ENCODE measurements around the gene KLK12.

Gene KLK12

DNA sequence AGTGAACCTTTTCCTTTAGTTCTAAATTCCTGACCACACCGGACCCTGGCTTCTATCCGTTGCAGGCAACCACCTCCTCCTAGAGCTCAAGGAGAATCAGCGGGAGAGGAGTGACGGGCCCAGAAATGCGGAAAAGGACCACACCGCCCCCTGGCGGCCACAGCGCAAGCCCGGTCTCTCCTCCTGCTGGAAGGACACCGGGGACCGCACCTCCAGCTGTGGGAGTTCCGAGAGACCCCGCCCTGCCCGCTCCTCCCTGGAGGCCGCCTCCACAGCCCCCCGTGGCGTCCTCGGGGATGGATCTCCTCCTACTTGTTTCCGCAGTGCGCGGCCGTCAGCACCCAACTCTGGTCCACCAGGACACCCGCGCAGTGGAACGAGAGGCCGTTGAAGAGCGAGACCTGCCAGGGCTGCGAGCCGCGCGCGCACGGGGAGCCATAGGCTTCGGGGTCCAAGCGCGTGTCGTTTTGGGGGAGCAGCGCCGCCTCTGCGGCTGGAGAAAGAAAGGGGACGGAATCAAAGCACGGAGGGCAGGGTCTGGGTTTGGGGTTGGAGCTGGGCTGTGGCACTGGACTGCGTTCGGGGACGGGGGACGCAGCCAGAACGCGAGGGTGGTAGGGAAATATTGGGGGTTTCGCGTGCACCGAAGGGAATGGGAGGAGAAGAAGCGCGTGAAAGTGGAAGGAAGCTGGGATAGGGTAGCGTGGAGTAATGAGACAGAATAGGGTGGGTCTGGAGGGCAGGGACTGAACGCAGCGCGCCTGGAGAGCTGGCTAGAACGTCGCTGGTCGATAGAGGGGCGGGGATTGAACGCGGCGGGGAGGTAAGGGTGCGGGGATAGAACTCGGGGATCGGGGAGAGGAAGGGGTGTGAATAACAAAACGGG lies 17.8 kb downstream of the KLK12 start (continued):
- no peak for TF ChIP-seq TCF7L2 (IDR thresholded peaks at IDR 0.05; ENCODE audit: borderline replicate concordance, low read depth, low read length)
- TF ChIP-seq, protein P1, sequence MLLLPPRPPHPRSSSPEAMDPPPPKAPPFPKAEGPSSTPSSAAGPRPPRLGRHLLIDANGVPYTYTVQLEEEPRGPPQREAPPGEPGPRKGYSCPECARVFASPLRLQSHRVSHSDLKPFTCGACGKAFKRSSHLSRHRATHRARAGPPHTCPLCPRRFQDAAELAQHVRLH (tag by site-specific recombination; IDR thresholded peaks at IDR 0.05), result peak; percentile 30; the same call in 1 of the 2 replicates
- TF ChIP-seq BCL11B (tag by site-specific recombination; IDR thresholded peaks at IDR 0.05; ENCODE audit: low read depth), result no peak
- no peak for TF ChIP-seq ZNF184 (tag by site-specific recombination; IDR thresholded peaks at IDR 0.05)
- TF ChIP-seq, protein P2, sequence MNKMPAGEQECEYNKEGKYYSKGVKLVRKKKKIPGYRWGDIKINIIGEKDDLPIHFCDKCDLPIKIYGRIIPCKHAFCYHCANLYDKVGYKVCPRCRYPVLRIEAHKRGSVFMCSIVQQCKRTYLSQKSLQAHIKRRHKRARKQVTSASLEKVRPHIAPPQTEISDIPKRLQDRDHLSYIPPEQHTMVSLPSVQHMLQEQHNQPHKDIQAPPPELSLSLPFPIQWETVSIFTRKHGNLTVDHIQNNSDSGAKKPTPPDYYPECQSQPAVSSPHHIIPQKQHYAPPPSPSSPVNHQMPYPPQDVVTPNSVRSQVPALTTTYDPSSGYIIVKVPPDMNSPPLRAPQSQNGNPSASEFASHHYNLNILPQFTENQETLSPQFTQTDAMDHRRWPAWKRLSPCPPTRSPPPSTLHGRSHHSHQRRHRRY (tag by site-specific recombination; IDR thresholded peaks at IDR 0.05), result no peak
- 0 out of 2 replicates have a peak, but pooled peaks have one; percentile 26 for TF ChIP-seq ZNF2 (tag by site-specific recombination; IDR thresholded peaks at IDR 0.05)
- TF ChIP-seq, protein P3, sequence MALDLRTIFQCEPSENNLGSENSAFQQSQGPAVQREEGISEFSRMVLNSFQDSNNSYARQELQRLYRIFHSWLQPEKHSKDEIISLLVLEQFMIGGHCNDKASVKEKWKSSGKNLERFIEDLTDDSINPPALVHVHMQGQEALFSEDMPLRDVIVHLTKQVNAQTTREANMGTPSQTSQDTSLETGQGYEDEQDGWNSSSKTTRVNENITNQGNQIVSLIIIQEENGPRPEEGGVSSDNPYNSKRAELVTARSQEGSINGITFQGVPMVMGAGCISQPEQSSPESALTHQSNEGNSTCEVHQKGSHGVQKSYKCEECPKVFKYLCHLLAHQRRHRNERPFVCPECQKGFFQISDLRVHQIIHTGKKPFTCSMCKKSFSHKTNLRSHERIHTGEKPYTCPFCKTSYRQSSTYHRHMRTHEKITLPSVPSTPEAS (tag by site-specific recombination; IDR thresholded peaks at IDR 0.05), result no peak
- TF ChIP-seq ZNF585B (tag by site-specific recombination; IDR thresholded peaks at IDR 0.05), result no peak
- no peak for TF ChIP-seq ZNF239 (tag by site-specific recombination; IDR thresholded peaks at IDR 0.05)
- peak; percentile 10; the same call in 1 of the 2 replicates for TF ChIP-seq YY2 (tag by site-specific recombination; IDR thresholded peaks at IDR 0.05)
- no peak for TF ChIP-seq SETDB1 (IDR thresholded peaks at IDR 0.05; ENCODE audit: insufficient read length, low read length)
- no peak for TF ChIP-seq ZNF837 (tag by site-specific recombination; IDR thresholded peaks at IDR 0.05)
- TF ChIP-seq, protein P4, sequence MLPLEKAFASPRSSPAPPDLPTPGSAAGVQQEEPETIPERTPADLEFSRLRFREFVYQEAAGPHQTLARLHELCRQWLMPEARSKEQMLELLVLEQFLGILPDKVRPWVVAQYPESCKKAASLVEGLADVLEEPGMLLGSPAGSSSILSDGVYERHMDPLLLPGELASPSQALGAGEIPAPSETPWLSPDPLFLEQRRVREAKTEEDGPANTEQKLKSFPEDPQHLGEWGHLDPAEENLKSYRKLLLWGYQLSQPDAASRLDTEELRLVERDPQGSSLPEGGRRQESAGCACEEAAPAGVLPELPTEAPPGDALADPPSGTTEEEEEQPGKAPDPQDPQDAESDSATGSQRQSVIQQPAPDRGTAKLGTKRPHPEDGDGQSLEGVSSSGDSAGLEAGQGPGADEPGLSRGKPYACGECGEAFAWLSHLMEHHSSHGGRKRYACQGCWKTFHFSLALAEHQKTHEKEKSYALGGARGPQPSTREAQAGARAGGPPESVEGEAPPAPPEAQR (tag by site-specific recombination; IDR thresholded peaks at IDR 0.05), result no peak; the same call in none of the 2 replicates
- TF ChIP-seq ZNF747 (tag by site-specific recombination; IDR thresholded peaks at IDR 0.05), result no peak
- TF ChIP-seq ZBTB7A (tag by site-specific recombination; IDR thresholded peaks at IDR 0.05; ENCODE audit: low read depth), result no peak
- no peak for TF ChIP-seq PBX3 (CRISPR knock-in tag; IDR thresholded peaks at IDR 0.05)
- no peak for TF ChIP-seq ZNF664 (tag by site-specific recombination; IDR thresholded peaks at IDR 0.05)
- TF ChIP-seq MEIS1 (CRISPR knock-in tag; IDR thresholded peaks at IDR 0.05; ENCODE audit: borderline replicate concordance), result no peak
- TF ChIP-seq ZNF121 (tag by site-specific recombination; IDR thresholded peaks at IDR 0.05), result peak; percentile 18; the same call in 1 of the 2 replicates
- TF ChIP-seq ZNF311 (tag by site-specific recombination; IDR thresholded peaks at IDR 0.05; ENCODE audit: borderline replicate concordance), result no peak
- TF ChIP-seq ZNF529 (tag by site-specific recombination; IDR thresholded peaks at IDR 0.05; ENCODE audit: insufficient replicate concordance), result no peak
- no peak for TF ChIP-seq ZNF138 (tag by site-specific recombination; IDR thresholded peaks at IDR 0.05; ENCODE audit: borderline replicate concordance)
- no peak for TF ChIP-seq ZSCAN16 (tag by site-specific recombination; IDR thresholded peaks at IDR 0.05)
- TF ChIP-seq, protein P5, sequence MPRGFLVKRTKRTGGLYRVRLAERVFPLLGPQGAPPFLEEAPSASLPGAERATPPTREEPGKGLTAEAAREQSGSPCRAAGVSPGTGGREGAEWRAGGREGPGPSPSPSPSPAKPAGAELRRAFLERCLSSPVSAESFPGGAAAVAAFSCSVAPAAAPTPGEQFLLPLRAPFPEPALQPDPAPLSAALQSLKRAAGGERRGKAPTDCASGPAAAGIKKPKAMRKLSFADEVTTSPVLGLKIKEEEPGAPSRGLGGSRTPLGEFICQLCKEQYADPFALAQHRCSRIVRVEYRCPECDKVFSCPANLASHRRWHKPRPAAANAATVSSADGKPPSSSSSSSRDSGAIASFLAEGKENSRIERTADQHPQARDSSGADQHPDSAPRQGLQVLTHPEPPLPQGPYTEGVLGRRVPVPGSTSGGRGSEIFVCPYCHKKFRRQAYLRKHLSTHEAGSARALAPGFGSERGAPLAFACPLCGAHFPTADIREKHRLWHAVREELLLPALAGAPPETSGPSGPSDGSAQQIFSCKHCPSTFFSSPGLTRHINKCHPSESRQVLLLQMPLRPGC (tag by site-specific recombination; IDR thresholded peaks at IDR 0.05), result no peak
- TF ChIP-seq ZNF670 (tag by site-specific recombination; IDR thresholded peaks at IDR 0.05; ENCODE audit: low read depth), result no peak
- TF ChIP-seq ZNF248 (tag by site-specific recombination; IDR thresholded peaks at IDR 0.05), result no peak
- no peak for TF ChIP-seq ZNF426 (tag by site-specific recombination; IDR thresholded peaks at IDR 0.05)
- TF ChIP-seq IKZF3 (tag by site-specific recombination; IDR thresholded peaks at IDR 0.05), result peak; percentile 71
- TF ChIP-seq ZNF175 (tag by site-specific recombination; IDR thresholded peaks at IDR 0.05), result no peak
- no peak for TF ChIP-seq ZNF302 (tag by site-specific recombination; IDR thresholded peaks at IDR 0.05; ENCODE audit: low read depth)
- peak; percentile 45; the same call in 1 of the 2 replicates for TF ChIP-seq KLF7 (tag by site-specific recombination; IDR thresholded peaks at IDR 0.05; ENCODE audit: borderline replicate concordance)
- no peak; the same call in 1 of the 2 replicates for TF ChIP-seq ZBTB21 (tag by site-specific recombination; IDR thresholded peaks at IDR 0.05)
